Measurements from ENCODE around the gene UBE2E2.
"Not testable (repeated sequence)": the region's sequence is repeated elsewhere in the genome, so short reads cannot be mapped to it uniquely, and the experiment has no call there.

UBE2E2 gene

DNA sequence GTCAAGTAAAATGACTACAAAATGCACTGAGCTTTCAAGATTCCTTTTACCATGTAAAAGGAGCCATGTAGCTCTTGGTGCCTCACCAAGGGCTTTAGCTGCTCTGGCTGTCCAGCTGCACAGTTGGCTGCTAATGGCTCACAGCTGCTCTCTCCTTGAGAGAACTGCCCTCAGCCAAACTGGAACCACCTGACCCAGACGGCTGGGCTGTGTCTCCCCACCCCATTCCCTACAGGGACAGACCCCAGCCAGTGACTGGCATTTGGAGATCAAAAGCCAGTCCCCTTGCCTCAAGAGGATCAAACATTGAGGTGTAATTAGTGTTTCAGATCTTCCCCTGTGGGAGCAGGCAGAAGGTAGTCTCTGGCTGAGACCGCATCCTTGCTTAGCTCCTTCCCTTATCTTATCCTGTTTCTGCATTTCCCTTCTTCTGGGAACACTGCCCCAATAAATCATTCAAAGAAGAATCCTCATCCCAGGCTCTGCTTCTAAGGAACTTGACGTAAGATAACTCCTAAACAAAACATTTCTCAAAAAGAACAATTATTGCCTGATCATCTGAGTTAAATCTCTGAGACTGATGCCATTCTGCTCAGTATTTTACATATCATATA is 28.6 kb upstream of the UBE2E2 start:
- peaks cover 9% of the 10 kb centered on the region for H3K9me3 Mint-ChIP-seq
- peaks cover 8% of the 10 kb centered on the region for H3K27me3 Mint-ChIP-seq
- intact Hi-C loops (cut with micrococcal nuclease) = no loop called here
- no peaks in the 10 kb centered on the region for H3K36me3 Mint-ChIP-seq (ENCODE audit: low read depth)
- no peak overlapping the region for H3K27ac Mint-ChIP-seq
- H3K4me3 Mint-ChIP-seq = no peak overlapping the region
- peaks cover 7% of the 10 kb centered on the region for H3K4me1 Mint-ChIP-seq (ENCODE audit: low read depth)

DNA sequence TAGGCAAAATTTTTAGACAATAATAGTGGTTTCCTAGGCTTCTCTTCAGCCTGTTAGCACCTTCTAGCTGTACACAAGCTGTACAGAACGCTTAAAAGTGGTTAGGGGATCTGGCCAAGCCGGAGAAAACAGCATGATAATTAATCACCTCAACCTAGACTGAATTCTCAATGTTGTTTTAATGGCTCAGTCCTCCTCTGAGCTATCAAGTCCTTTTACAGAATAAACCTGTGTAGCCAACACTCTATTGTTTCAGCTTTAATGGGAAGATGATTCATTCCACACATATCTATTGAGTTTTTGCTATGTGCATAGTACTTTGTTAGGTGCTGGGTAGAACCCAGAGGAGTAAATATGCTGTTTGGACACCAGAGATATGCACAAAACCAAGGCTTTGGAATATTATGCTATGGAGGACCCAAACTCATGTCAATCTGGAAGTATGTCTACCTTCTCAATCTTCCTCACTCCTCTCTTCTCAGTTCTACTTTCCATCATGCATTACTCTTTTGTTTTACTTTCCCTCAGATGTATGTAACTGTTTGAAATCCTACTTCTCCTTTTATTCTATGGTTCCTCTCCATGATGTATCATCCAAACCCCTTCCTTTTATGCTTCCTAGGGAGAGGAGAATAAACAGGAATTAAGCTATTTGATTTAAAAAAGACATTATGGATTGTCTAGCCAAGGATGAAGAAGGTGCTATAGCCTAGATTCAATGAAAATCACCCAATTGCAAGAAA is 27.6 kb upstream of the UBE2E2 start:
- H3K27ac Mint-ChIP-seq = no peak overlapping the region
- intact Hi-C loops (cut with micrococcal nuclease) = no loop called here
- H3K4me3 Mint-ChIP-seq = no peak overlapping the region
- peaks cover 7% of the 10 kb centered on the region for H3K4me1 Mint-ChIP-seq (ENCODE audit: low read depth)
- peaks cover 5% of the 10 kb centered on the region for H3K27me3 Mint-ChIP-seq
- peaks cover 9% of the 10 kb centered on the region for H3K9me3 Mint-ChIP-seq
- H3K36me3 Mint-ChIP-seq (ENCODE audit: low read depth) = no peaks in the 10 kb centered on the region

- intact Hi-C loops (cut with micrococcal nuclease) = not testable (repeated sequence)
Observed at GRCh38 chr3:23176839-23177238, 26.3 kb upstream of the UBE2E2 start.

DNA sequence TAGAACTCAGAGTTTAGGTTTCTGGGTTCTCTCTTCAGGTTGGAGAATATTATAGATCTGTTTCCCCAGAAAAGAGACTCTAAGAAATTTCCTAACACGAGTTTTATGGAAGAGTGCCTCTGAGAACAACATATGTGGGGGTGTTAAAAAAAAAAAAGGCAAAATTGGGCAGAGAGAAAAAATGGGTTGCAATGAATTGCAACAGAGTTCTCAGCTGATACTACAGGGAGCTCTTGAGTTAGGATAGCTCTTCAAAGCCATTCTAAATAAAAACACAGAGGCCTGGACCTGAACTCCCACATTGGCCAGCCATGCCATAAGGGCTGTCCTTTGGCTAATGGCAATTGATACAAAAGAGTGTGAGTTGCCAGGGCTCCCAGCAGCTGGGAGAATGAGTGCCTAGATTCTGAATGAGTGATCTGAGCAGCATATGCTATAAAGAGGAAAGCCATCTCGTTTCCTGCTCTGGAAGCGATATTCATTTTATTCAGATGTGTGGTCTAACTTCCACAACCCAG is 20.1 kb upstream of the UBE2E2 start:
- no peaks in the 10 kb centered on the region for H3K36me3 Mint-ChIP-seq (ENCODE audit: low read depth)
- peaks cover 17% of the 10 kb centered on the region for H3K27me3 Mint-ChIP-seq
- H3K27ac Mint-ChIP-seq = no peak overlapping the region
- no peaks in the 10 kb centered on the region for H3K9me3 Mint-ChIP-seq
- peaks cover 6% of the 10 kb centered on the region for H3K4me1 Mint-ChIP-seq (ENCODE audit: low read depth)
- H3K4me3 Mint-ChIP-seq = no peak overlapping the region
- intact Hi-C loops (cut with micrococcal nuclease) = no loop called here

More at GRCh38 chr3:23176839-23177238, 26.3 kb upstream of the UBE2E2 start:
- H3K27me3 Mint-ChIP-seq; H3K4me1 Mint-ChIP-seq (ENCODE audit: low read depth); H3K36me3 Mint-ChIP-seq (ENCODE audit: low read depth); H3K4me3 Mint-ChIP-seq; H3K9me3 Mint-ChIP-seq; H3K27ac Mint-ChIP-seq: not testable (repeated sequence)

DNA sequence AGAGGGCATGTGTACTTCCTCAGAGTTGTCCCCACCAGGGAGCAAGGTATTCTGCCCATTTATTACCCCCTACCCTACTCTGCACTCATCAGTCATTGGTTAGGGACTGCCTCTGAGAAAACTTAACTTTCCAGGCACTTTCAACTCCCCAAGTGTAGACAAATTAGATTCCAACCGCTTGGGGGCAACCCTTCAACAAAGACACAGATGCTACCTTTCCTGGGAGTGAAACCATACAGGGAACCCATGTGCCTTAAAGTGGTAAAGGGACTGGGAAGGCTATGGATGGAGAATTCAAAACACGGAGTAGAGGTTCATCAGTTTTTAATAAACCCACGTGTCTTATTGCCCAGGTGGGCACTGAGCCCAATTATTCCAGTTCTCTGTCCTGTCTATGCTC is 19.4 kb upstream of the UBE2E2 start:
- Mint-ChIP-seq H3K9me3 (no peaks in the 10 kb centered on the region), H3K4me3 (no peak overlapping the region), H3K27me3 (peaks cover 21% of the 10 kb centered on the region), H3K36me3 (ENCODE audit: low read depth) (no peaks in the 10 kb centered on the region), H3K27ac (no peak overlapping the region), H3K4me1 (ENCODE audit: low read depth) (peaks cover 6% of the 10 kb centered on the region)
- intact Hi-C loops (cut with micrococcal nuclease) = no loop called here

DNA sequence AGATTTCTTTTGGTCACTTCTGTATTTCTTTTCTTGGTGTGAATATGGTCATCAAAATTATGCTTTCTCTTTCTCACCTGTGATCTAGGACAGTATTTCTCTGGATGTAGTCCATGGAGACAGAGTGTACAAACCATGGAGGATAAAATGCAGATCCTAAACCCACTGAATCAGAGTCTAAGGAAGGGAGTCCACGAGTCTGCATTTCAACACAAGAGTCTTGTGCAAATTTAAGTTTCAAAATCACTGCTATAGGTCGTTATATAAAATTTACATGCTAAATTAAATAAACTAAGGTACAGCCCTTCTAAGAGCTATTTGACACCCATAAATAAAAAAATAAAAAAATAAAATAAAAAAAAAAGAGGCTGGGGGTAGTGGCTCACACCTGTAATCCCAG is 17.3 kb upstream of the UBE2E2 start:
- Mint-ChIP-seq H3K9me3 (no peaks in the 10 kb centered on the region), H3K27ac (no peak overlapping the region), H3K4me1 (ENCODE audit: low read depth) (peaks cover 8% of the 10 kb centered on the region), H3K27me3 (peaks cover 33% of the 10 kb centered on the region), H3K4me3 (no peak overlapping the region), H3K36me3 (ENCODE audit: low read depth) (no peaks in the 10 kb centered on the region)
- intact Hi-C loops (cut with micrococcal nuclease) = no loop called here

- Mint-ChIP-seq H3K27ac (no peak overlapping the region), H3K36me3 (ENCODE audit: low read depth) (no peaks in the 10 kb centered on the region), H3K27me3 (peaks cover 45% of the 10 kb centered on the region), H3K4me1 (ENCODE audit: low read depth) (peaks cover 12% of the 10 kb centered on the region), H3K9me3 (no peaks in the 10 kb centered on the region), H3K4me3 (no peak overlapping the region)
- intact Hi-C loops (cut with micrococcal nuclease) = no loop called here
Observed at GRCh38 chr3:23189187-23189586, 13.9 kb upstream of the UBE2E2 start.

- Mint-ChIP-seq H3K4me1 (ENCODE audit: low read depth) (peaks cover 25% of the 10 kb centered on the region), H3K27me3 (peaks cover 29% of the 10 kb centered on the region), H3K4me3 (no peak overlapping the region), H3K27ac (no peak overlapping the region), H3K9me3 (no peaks in the 10 kb centered on the region), H3K36me3 (ENCODE audit: low read depth) (no peaks in the 10 kb centered on the region)
- intact Hi-C loops (cut with micrococcal nuclease) = no loop called here
Observed at GRCh38 chr3:23192816-23193215, 10.3 kb upstream of the UBE2E2 start.

DNA sequence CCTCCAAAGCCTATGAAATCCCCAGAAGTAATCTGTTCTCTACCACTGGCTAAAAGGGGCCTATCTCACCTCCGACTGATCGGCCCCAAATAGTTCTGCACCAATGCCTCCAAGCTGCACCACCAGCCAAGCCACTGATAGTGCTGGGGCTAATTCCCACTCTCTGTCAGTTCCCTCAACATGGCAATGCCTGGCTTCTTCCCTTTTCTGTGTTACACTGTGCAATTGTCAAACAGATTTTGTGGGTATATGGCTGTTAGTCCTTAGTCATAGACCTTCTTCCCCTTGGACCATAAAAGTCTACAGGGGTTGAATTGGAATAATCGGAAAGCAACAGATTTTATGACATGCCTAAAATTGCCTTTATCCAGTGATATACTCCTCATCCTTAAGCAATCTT is 9.3 kb upstream of the UBE2E2 start:
- peaks cover 25% of the 10 kb centered on the region for H3K4me1 Mint-ChIP-seq (ENCODE audit: low read depth)
- H3K4me3 Mint-ChIP-seq = no peak overlapping the region
- H3K36me3 Mint-ChIP-seq (ENCODE audit: low read depth) = no peaks in the 10 kb centered on the region
- no peak overlapping the region for H3K27ac Mint-ChIP-seq
- intact Hi-C loops (cut with micrococcal nuclease) = no loop called here
- peaks cover 28% of the 10 kb centered on the region for H3K27me3 Mint-ChIP-seq
- no peaks in the 10 kb centered on the region for H3K9me3 Mint-ChIP-seq

GRCh38 chr3:23198801-23199200 is 4.3 kb upstream of the UBE2E2 start:
- peaks cover 36% of the 10 kb centered on the region for H3K4me1 Mint-ChIP-seq (ENCODE audit: low read depth)
- H3K9me3 Mint-ChIP-seq = no peaks in the 10 kb centered on the region
- no peak overlapping the region for H3K4me3 Mint-ChIP-seq
- H3K27me3 Mint-ChIP-seq = peaks cover 19% of the 10 kb centered on the region
- no peak overlapping the region for H3K27ac Mint-ChIP-seq
- intact Hi-C loops (cut with micrococcal nuclease) = no loop called here
- peaks cover 8% of the 10 kb centered on the region for H3K36me3 Mint-ChIP-seq (ENCODE audit: low read depth)

GRCh38 chr3:23199649-23200048 is 3.5 kb upstream of the UBE2E2 start:
- peaks cover 19% of the 10 kb centered on the region for H3K27me3 Mint-ChIP-seq
- peaks cover 36% of the 10 kb centered on the region for H3K4me1 Mint-ChIP-seq (ENCODE audit: low read depth)
- H3K9me3 Mint-ChIP-seq = no peaks in the 10 kb centered on the region
- H3K36me3 Mint-ChIP-seq (ENCODE audit: low read depth) = peaks cover 11% of the 10 kb centered on the region
- intact Hi-C loops (cut with micrococcal nuclease) = loop anchor here (5.0 to 10.0 kb wide), 3 partner anchors 125 to 613 kb away; no protein-coding TSS in a partner anchor
- H3K4me3 Mint-ChIP-seq = no peak overlapping the region
- H3K27ac Mint-ChIP-seq = no peak overlapping the region

GRCh38 chr3:23201154-23201838 is 1.8 kb upstream of the UBE2E2 start:
- intact Hi-C loops (cut with micrococcal nuclease) = loop anchor here (5.0 to 10.0 kb wide), 3 partner anchors 126 to 611 kb away; no protein-coding TSS in a partner anchor
- H3K36me3 Mint-ChIP-seq (ENCODE audit: low read depth) = peaks cover 11% of the 10 kb centered on the region
- H3K27ac Mint-ChIP-seq = peak overlapping the region; percentile 45
- no peak overlapping the region for H3K4me3 Mint-ChIP-seq
- no peaks in the 10 kb centered on the region for H3K9me3 Mint-ChIP-seq
- peaks cover 29% of the 10 kb centered on the region for H3K4me1 Mint-ChIP-seq (ENCODE audit: low read depth)
- peaks cover 19% of the 10 kb centered on the region for H3K27me3 Mint-ChIP-seq

DNA sequence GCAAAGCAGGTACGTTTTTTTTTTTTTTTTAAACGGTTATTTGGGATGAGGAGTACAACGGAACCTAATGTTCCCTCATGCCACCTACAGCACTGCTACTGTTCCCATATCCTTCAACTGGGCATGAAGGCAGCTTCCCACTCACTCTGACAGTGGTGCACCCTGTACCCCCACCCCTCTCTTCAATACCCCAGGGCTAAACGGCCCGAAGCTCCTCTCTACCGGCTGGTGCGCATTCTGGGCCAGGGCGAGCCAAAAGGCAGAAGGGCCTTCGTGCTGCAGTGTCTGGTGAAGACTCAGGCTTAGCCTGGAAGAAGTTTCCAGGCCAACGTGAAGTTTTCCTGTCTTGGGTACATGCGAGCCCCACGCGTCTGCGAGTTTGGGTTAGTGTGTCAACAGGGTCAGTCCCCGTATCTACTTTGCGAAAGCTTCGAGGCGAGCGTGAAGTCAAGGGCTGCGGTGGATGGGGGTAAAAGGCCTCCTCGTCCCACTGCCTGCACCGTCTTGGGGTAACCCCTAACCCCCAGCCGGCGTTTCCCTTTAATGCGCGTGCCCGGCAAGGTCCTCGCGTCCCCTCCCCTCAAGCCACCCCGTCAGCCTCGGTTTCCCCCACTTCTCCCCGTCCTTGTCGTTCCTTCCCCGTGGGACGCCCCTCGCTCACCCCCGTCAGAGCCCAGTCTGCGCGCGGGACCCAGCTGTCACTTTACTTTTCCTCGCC is 765 bp upstream of the UBE2E2 start:
- Mint-ChIP-seq H3K27me3 (peaks cover 19% of the 10 kb centered on the region), H3K4me1 (ENCODE audit: low read depth) (peaks cover 33% of the 10 kb centered on the region), H3K36me3 (ENCODE audit: low read depth) (peaks cover 11% of the 10 kb centered on the region), H3K27ac (peak overlapping the region; percentile 93), H3K4me3 (peak overlapping the region; percentile 95), H3K9me3 (no peaks in the 10 kb centered on the region)
- intact Hi-C loops (cut with micrococcal nuclease) = loop anchor here (2.0 to 10.0 kb wide), 4 partner anchors 18 to 610 kb away; no protein-coding TSS in a partner anchor
